Measurements from ENCODE around the gene FLT1. TPM values are rescaled to one million over a fixed set of nuclear protein-coding genes. Genes with fewer than 3 reads are reported as not detected.

FLT1 gene
- total and polyA plus RNA-seq, 2 of the 13 experiments (the other 11 are each of a cell fraction or from before 2014, with no cell fraction given): 0.02 TPM; not detected in 1

- TF ChIP-seq HNF1B (CRISPR knock-in tag; IDR thresholded peaks at IDR 0.05): no peak
Observed at GRCh38 chr13:28258417-28258816, 236.5 kb downstream of the FLT1 start (continued).

DNA sequence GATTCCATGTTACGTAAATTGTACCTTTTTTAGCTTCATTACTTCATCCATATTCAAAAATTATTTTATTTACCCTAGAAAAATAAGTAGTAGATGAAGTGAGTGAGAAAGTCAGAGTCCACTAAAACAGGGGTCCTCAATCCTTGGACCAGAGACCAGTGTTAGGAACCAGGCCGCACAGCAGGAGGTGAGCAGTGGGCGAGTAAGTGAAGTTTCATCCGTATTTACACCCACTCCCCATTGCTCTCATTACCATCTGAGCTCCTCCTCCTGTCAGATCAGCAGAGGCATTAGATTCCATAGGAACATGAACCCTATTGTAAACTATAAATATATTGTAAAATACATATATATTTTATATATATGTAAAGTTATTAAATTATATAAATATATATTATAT lies 237.6 kb downstream of the FLT1 start:
- no peak for FAIRE-seq

More for the DNA sequence above, 237.6 kb downstream of the FLT1 start:
- H3K9ac ChIP-seq (ENCODE audit: insufficient read depth, low read depth, low read length): no peak overlapping the region
- DNase-seq (ENCODE audit: low spot score): no peak
- ATAC-seq: no peak
- POLR2A ChIA-PET: no interaction called here
- WGBS (ENCODE audit: low lambda C conversion rate): 98% methylated on average over 4 of the region's 4 CpGs
- no peaks in the 10 kb centered on the region for H3K27me3 ChIP-seq (ENCODE audit: control insufficient read depth in 1 of 2, insufficient read depth in 2 of 2, low read length in 2 of 2)
- H3K79me2 ChIP-seq (ENCODE audit: insufficient read depth, low read length): no peaks in the 10 kb centered on the region
- no peaks in the 10 kb centered on the region for H3K4me1 ChIP-seq (ENCODE audit: insufficient read depth, low read length)
- no peak overlapping the region for H3K27ac ChIP-seq (ENCODE audit: extremely low read length, insufficient read depth, low read length)
- H3K4me2 ChIP-seq (ENCODE audit: low read depth, low read length): no peak overlapping the region
- in situ Hi-C loops (cut with HindIII; ENCODE audit: extremely low pct_ligation_motif_present, low pct_unique_long_range_greater_than_20kb) (no loop called here), intact Hi-C loops (cut with micrococcal nuclease; ENCODE audit: unreplicated experiment) (no loop called here)
- no peaks in the 10 kb centered on the region for H4K20me1 ChIP-seq (ENCODE audit: insufficient read depth, low read length)
- CTCF ChIA-PET (ENCODE audit: low intra/inter-chr PET ratio, low total read pairs): no interaction called here
- TF ChIP-seq ZMYM3 (CRISPR knock-in tag; IDR thresholded peaks at IDR 0.05) (no peak), CTCF (CRISPR knock-in tag; IDR thresholded peaks at IDR 0.05) (no peak), ZNF577 (CRISPR knock-in tag; IDR thresholded peaks at IDR 0.05; ENCODE audit: borderline replicate concordance, low read depth) (no peak), ZNF781 (CRISPR knock-in tag; IDR thresholded peaks at IDR 0.05; ENCODE audit: borderline replicate concordance, not compliant biosample characterization) (no peak), MTA3 (CRISPR knock-in tag; IDR thresholded peaks at IDR 0.05) (no peak), LRRFIP1 (CRISPR knock-in tag; conservative IDR thresholded peaks at IDR 0.05) (no peak), MLX (CRISPR knock-in tag; IDR thresholded peaks at IDR 0.05) (no peak)
- TF ChIP-seq, protein P1, sequence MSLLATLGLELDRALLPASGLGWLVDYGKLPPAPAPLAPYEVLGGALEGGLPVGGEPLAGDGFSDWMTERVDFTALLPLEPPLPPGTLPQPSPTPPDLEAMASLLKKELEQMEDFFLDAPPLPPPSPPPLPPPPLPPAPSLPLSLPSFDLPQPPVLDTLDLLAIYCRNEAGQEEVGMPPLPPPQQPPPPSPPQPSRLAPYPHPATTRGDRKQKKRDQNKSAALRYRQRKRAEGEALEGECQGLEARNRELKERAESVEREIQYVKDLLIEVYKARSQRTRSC (CRISPR knock-in tag; IDR thresholded peaks at IDR 0.05; ENCODE audit: low read depth): no peak
- H3K9me3 ChIP-seq (ENCODE audit: low read length): no peaks in the 10 kb centered on the region
- no peak overlapping the region for H2AFZ ChIP-seq (ENCODE audit: low read length)
- BruUV-seq (replicated peaks): no TSS peak
- H3K36me3 ChIP-seq (replicated peaks in 1 of 2; ENCODE audit: control insufficient read depth in 1 of 2, insufficient read depth in 2 of 2, low read length in 2 of 2): peaks cover 4 to 19% of the 10 kb centered on the region in 2 experiments; a peak in 4 of 5 replicates
- H3K4me3 ChIP-seq (replicated peaks in 1 of 3; ENCODE audit: insufficient read depth in 1 of 3, low read depth in 2 of 3, low read length in 3 of 3): no peak overlapping the region
